Ectodermal cell (in vitro differentiated cells): ENCODE data around the gene PLEKHG5.

Experiments used
- H3K27ac ChIP-seq: 2 replicates; pipeline ENCODE4 v1.7.0; 2013; ENCODE audit warnings: mild to moderate bottlenecking, low read depth, low read length; ENCODE audit not compliant: insufficient read depth, poor library complexity, severe bottlenecking
- H3K27me3 ChIP-seq: 2 replicates; pipeline ENCODE4 v1.7.0; 2013; ENCODE audit warnings: mild to moderate bottlenecking, low read length; ENCODE audit not compliant: insufficient read depth, control insufficient read depth, poor library complexity, severe bottlenecking
- H3K36me3 ChIP-seq: one replicate; pipeline ENCODE4 v1.7.0; 2013; ENCODE audit warnings: low read length; ENCODE audit not compliant: control insufficient read depth, insufficient read depth
- H3K4me1 ChIP-seq: one replicate; pipeline ENCODE4 v1.7.0; 2013; ENCODE audit warnings: low read length; ENCODE audit not compliant: control insufficient read depth, insufficient read depth
- H3K4me3 ChIP-seq: 2 replicates; pipeline ENCODE4 v1.7.0; 2013; ENCODE audit warnings: low read depth, low read length, control low read depth; ENCODE audit not compliant: insufficient read depth
- H3K9me3 ChIP-seq: 2 replicates; pipeline ENCODE4 v1.7.0; 2013; ENCODE audit warnings: mild to moderate bottlenecking, low read length, moderate library complexity; ENCODE audit not compliant: control insufficient read depth
- WGBS, 2 experiments: methylation state at CpG; one replicate each; pipeline ENCODE4 v1.1.7; 2013; ENCODE audit warnings: missing lambda C conversion rate in 2 of 2; 5-methylcytosine and 5-hydroxymethylcytosine counted together

Gene PLEKHG5

DNA sequence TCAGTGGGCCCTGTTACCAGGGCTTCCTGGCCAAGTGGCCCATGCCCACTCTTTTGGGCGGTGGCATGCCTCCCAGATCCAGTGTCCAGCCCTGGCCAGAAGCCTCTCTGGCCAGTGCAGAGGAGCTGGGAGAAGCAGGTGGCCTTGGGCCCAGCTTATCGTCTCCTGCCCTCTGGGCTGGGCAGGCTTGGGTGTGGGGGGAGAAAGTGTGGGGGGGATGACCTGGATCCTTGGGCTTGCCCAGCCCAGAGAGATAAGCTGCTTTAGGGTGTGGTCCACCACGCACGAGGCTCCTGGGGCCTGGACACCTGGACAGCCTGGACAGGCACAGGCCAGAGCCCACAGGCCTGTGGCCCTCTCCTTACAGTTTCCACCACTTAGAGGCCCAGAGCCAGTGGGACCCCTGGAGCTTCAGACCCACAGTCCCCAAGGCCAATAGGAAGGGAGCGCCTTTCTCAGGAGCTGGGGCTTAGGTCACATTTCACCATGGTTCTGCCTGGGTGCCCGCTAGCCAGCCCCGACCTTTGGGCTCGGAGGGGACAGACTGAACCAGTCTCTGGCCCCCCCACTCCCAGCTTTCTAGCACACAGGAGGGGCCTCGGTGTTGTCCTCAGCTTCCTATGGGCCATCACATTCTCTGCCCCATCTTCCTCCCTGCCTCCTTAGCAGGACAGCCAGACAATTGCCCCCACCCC lies 65.0 kb downstream of the PLEKHG5 start:
- H3K4me1 ChIP-seq, result peaks cover 24% of the 10 kb centered on the region
- no peak overlapping the region for H3K4me3 ChIP-seq
- no peak overlapping the region for H3K27ac ChIP-seq
- 92 to 94% methylated on average over 9 of the region's 9 CpGs for WGBS, 2 experiments
- H3K9me3 ChIP-seq, result no peaks in the 10 kb centered on the region
- H3K36me3 ChIP-seq, result no peaks in the 10 kb centered on the region
- H3K27me3 ChIP-seq, result peaks cover 62% of the 10 kb centered on the region

DNA sequence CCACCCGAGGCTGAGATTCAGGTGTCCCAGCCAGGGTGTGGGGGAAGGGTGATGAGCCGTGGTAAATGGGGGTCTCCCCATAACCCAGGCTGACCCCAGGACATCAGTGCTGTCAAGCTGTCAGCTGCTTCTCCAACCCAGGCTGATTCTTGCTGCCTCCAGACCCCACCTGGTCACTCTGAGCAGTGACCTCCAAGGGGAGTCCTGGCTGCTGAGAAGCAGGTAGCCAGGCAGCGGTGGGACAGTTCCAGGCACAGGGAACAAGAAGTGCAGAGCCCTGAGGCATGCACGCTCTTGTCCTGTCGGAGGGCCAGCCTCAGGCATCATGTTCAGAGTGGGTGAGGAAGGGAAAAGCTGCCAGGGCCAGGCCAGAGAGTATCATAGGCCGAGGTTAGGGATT lies 65.8 kb downstream of the PLEKHG5 start:
- Histone ChIP-seq H3K36me3 (no peaks in the 10 kb centered on the region), H3K27ac (no peak overlapping the region), H3K27me3 (peaks cover 69% of the 10 kb centered on the region), H3K4me3 (no peak overlapping the region), H3K9me3 (no peaks in the 10 kb centered on the region), H3K4me1 (peaks cover 24% of the 10 kb centered on the region)
- 88% methylated on average over 6 of the region's 6 CpGs for whole genome bisulfite sequencing, 2 experiments

DNA sequence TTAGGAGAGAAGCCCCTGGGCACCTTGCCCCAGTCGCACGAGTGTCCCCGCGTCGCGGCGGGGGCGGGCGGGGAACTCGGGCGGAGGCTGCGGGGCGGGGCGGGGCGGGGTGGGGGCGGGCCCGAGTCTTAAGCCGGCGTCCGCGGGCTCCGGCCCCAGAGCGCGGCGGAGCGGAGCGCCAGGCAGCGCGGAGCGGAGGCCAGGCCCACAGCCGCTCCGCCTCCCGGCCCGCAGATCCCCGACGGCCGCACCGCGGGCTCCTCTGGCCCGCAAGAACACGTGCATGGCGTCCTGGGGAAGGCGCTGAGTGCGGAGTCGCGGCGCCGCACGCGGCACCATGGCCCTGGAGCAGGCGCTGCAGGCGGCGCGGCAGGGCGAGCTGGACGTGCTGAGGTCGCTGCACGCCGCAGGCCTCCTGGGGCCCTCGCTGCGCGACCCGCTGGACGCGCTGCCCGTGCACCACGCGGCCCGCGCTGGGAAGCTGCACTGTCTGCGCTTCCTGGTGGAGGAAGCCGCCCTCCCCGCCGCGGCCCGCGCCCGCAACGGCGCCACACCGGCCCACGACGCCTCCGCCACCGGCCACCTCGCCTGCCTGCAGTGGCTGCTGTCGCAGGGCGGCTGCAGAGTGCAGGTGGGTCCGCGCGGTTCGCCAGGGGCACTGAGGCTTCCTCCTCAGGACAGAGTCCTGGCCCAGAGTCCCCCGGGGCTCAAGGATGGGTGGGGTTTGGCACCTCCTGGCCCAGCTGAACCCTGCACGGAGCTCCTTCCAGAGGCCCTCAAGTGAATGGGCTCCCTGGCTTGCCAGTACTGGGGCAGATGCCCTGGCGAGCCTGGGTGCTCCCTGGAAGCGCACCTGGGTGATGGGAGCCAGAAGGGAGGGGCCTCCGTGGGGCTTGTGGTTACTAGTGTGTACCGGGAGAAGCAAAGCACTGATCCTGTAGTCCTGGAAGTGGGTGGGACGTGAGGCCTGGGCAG lies 66.6 kb downstream of the PLEKHG5 start, which contains the start of gene ESPN:
TSS of gene ESPN (plus strand) at position 158 of the 975 bp plus-strand sequence. CDS start at position 338, 180 bp downstream.
- Histone ChIP-seq H3K9me3 (no peaks in the 10 kb centered on the region), H3K27ac (no peak within 1 kb of the TSS), H3K36me3 (no peaks in the 10 kb centered on the region), H3K4me1 (peaks cover 21% of the 10 kb centered on the region), H3K27me3 (peaks cover 77% of the 10 kb centered on the region), H3K4me3 (no peak within 1 kb of the TSS)
- WGBS, 2 experiments, result 12 to 13% methylated on average over 99 of the region's 99 CpGs

DNA sequence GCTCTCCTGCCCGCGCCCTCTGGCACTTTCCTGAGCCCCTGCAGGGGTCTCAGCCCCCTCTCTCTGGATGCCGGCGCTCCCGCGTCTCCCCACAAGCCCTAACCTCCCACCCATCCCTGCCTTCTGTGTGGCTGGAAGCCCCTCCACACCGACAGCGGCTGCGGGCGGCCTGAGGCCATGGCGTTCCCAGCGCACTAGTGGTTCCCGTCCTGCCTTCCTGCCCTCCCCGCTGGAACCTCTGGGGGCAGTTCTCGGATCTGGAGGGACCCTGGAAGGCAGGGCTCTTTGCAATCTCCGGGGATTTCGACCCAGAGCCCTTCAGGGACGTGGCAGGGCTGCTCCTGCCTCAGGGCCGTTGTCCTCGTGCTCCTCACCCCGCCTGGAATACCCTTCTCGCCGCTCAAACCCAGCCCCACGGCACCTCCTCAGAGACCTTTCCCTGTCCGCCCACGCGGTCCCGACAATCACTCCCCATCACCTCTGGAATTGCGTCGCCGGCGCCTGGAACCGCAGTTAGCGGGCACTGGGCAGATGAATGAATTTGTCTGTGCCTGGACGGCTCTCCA lies 67.4 kb downstream of the PLEKHG5 start:
- peaks cover 85% of the 10 kb centered on the region for H3K27me3 ChIP-seq
- peaks cover 24% of the 10 kb centered on the region for H3K4me1 ChIP-seq
- H3K9me3 ChIP-seq, result no peaks in the 10 kb centered on the region
- WGBS, 2 experiments, result 10 to 13% methylated on average over 35 of the region's 35 CpGs
- no peak overlapping the region for H3K27ac ChIP-seq
- no peak overlapping the region for H3K4me3 ChIP-seq
- no peaks in the 10 kb centered on the region for H3K36me3 ChIP-seq

DNA sequence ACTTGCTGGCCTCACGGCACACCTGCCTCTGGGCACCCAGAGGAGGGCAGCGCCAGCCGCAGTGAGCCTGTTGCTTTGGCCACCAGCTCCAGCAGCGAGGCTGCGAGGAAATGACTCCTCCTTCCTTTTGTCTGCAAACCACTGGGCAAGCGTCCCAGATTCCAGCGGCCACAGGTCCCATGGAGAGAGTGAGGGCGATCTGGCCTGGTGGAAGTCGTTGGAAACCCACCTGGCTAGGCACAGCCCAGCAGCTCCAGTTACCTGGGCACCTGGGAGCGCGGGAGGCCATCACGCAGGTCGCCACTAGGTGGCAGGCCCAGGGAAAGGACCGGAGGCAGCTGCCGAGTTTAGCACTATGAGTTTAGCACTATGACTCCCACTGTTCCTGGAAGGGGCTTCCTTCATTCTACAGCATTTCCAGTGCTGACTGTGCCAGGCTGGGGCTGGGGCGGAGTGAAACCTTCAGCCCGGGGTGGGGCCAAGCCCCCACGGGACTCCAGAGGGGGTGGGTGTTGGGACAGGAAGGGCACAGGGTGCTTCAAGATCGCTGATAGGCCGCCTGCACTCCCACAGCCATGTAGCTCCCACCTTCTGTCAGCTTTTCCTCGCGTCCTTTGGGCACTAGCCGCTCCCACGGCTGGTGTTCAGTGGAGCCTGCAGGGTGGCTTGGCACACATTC lies 68.0 kb downstream of the PLEKHG5 start:
- H3K27me3 ChIP-seq, result peaks cover 91% of the 10 kb centered on the region
- no peaks in the 10 kb centered on the region for H3K9me3 ChIP-seq
- 17 to 18% methylated on average over 24 of the region's 24 CpGs for WGBS, 2 experiments
- no peak overlapping the region for H3K27ac ChIP-seq
- H3K36me3 ChIP-seq, result no peaks in the 10 kb centered on the region
- no peak overlapping the region for H3K4me3 ChIP-seq
- peaks cover 26% of the 10 kb centered on the region for H3K4me1 ChIP-seq

DNA sequence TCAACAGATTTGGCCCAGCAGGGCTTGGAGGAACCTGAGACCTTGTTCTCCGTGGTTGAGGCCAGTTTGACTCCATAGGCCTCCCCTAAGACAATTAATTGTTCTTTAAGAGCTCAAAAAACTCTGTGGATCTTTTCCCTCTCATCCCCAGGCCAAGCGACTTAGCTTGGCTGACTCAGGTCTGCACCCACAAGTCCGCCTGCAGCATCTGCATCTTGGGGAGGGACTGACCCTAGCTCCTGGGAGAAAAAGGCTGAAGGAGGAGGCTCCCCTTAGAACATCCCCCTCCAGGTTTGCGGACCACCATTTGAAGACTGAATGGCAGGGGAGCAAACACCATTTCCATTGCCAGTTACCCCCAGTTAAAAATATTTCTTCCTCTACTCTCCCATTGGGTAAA lies 70.2 kb downstream of the PLEKHG5 start:
- Histone ChIP-seq H3K27me3 (peaks cover 100% of the 10 kb centered on the region), H3K4me3 (no peak overlapping the region), H3K27ac (no peak overlapping the region), H3K4me1 (peaks cover 16% of the 10 kb centered on the region), H3K9me3 (no peaks in the 10 kb centered on the region), H3K36me3 (no peaks in the 10 kb centered on the region)
- WGBS, 2 experiments, result 55 to 57% methylated on average over 4 of the region's 4 CpGs

DNA sequence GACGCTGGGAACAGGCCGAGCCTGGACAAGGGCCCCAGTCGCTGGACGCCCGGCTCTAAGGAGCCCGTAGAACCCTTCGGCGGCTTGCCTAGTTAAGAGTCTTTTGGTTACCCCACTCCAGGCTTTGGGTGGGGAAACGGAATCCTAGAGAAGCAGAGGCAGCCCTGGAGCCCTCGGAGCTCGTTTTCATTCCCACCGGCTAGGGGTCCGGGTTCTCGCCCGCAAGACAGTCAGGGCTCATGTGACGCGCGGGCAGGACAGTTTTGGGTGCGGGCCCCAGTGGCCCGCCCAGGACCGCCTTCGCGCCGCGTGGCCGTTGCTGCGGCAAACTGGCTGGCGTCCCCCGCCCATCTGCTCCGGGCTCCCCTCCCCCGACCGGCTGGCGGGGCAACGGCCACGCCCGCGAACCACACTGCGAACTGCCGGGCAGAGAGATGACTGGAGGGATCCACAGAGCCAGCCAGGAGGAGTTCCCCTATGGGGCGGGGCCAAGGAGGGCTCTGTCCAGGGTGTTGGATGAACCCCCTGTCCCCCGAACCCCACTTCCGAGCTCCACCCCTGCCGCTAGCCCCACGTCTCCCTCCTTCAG lies 70.9 kb downstream of the PLEKHG5 start:
- Histone ChIP-seq H3K4me3 (no peak overlapping the region), H3K27me3 (peaks cover 100% of the 10 kb centered on the region), H3K9me3 (no peaks in the 10 kb centered on the region), H3K36me3 (no peaks in the 10 kb centered on the region), H3K27ac (no peak overlapping the region), H3K4me1 (peaks cover 16% of the 10 kb centered on the region)
- 12% methylated on average over 44 of the region's 44 CpGs for WGBS, 2 experiments

DNA sequence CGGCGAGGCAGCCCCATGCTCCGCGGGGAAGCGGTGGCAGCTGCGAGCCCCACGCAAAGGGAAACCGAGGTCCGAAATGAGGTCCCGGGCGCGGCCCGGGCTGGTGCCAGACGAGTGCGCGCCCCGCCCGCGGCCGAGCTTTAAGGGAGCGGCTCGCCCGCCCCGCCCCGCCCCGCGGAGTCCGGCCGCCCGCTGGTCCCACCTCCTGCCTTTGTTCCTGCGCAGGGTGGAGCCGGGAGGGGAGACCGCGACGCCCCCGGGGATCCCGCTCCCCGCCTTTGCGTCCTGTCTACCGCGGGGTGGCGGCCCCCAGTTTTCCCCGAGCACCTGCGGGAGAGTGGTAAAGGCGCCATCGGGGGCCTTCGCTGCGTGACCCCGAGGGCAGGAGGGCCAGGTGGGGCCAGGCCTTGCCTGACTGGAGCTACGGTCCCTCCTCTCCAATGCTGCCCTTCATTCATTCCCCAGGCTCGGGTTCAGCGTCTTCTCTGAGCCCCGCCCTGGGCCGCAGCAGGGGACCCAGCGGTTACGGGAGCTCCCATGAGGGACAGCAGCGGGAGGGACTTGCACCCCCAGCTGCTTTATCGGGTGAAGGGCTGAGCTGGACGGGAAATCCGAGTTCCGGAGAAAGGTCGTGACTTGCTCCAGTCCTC lies 71.5 kb downstream of the PLEKHG5 start, which contains the start of gene HES2:
TSS of gene HES2 (minus strand) at position 116 of the 650 bp plus-strand sequence. CDS start at position 17, 99 bp downstream.
- H3K9me3 ChIP-seq, result no peaks in the 10 kb centered on the region
- no peaks in the 10 kb centered on the region for H3K36me3 ChIP-seq
- H3K4me3 ChIP-seq, result peak within 1 kb of the TSS; percentile 27
- peaks cover 16% of the 10 kb centered on the region for H3K4me1 ChIP-seq
- peaks cover 100% of the 10 kb centered on the region for H3K27me3 ChIP-seq
- H3K27ac ChIP-seq, result no peak within 1 kb of the TSS
- WGBS, 2 experiments, result 1% methylated on average over 62 of the region's 62 CpGs

DNA sequence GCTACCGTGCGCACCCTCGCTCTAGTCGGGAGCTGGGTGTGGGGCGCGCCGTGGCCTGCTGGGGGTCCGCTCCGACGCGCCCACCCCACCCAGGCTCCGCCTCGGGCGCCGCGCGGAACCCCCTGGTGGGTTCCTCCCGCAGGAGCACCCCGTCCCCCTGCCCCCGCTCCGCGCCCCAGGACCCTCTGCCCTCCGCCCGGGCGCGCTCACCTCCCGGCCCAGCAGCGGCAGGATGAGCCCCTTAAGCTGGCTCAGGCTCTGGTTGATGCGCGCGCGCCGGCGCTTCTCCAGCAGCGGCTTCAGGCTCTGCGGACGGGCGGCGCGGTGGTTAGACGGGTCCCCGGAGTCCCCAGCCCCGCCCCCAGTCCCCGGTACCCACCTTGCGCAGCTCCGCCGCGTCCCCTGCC lies 72.1 kb downstream of the PLEKHG5 start:
- Histone ChIP-seq H3K9me3 (no peaks in the 10 kb centered on the region), H3K4me3 (peak overlapping the region; percentile 27), H3K4me1 (peaks cover 16% of the 10 kb centered on the region), H3K36me3 (no peaks in the 10 kb centered on the region), H3K27me3 (peaks cover 100% of the 10 kb centered on the region), H3K27ac (no peak overlapping the region)
- 3 to 4% methylated on average over 48 of the region's 48 CpGs for WGBS, 2 experiments
